HG02981 (cell line): ENCODE data around the gene EFCAB6.
A peak's percentile ranks its signal among the peaks of the same experiment; 100 is the strongest.

Experiments used
- ATAC-seq: cut with Tn5 transposase; IDR thresholded peaks from one replicate; pipeline ENCODE4 v1.9.1; 2021; ENCODE audit warnings: mild to moderate bottlenecking, moderate library complexity; ENCODE audit not compliant: unreplicated experiment

Gene EFCAB6

GRCh38 chr22:43812149-43812842, at the start of gene EFCAB6:
EFCAB6 (minus strand) TSS chr22:43812305; CDS start chr22:43782318, 29,987 bp downstream.
- peak; percentile 89 for ATAC-seq

- ATAC-seq = no peak
These were observed 49.4 kb upstream of the EFCAB6 start for GRCh38 chr22:43861529-43861928.

- ATAC-seq = no peak
These were observed 48.7 kb upstream of the EFCAB6 start for GRCh38 chr22:43860831-43861230.

GRCh38 chr22:43860126-43860525, 48.0 kb upstream of the EFCAB6 start:
- ATAC-seq = no peak

- ATAC-seq = no peak
These were observed 47.5 kb upstream of the EFCAB6 start for GRCh38 chr22:43859621-43860020.

GRCh38 chr22:43859176-43859575, 47.1 kb upstream of the EFCAB6 start:
- ATAC-seq = no peak

GRCh38 chr22:43858156-43858895, 46.2 kb upstream of the EFCAB6 start:
- no peak for ATAC-seq

GRCh38 chr22:43857367-43857766, 45.3 kb upstream of the EFCAB6 start:
- ATAC-seq = no peak

- ATAC-seq = no peak
These were observed 43.3 kb upstream of the EFCAB6 start for GRCh38 chr22:43855431-43855830.

- ATAC-seq = no peak
These were observed 42.7 kb upstream of the EFCAB6 start for GRCh38 chr22:43854786-43855271.

- no peak for ATAC-seq
These were observed 42.1 kb upstream of the EFCAB6 start for GRCh38 chr22:43854121-43854785.

- ATAC-seq = no peak
These were observed 41.3 kb upstream of the EFCAB6 start for GRCh38 chr22:43853328-43853931.

GRCh38 chr22:43852573-43853327, 40.6 kb upstream of the EFCAB6 start:
- no peak for ATAC-seq

GRCh38 chr22:43851979-43852307, 39.8 kb upstream of the EFCAB6 start:
- no peak for ATAC-seq

- ATAC-seq = no peak
These were observed 39.2 kb upstream of the EFCAB6 start for GRCh38 chr22:43851058-43851978.

GRCh38 chr22:43850529-43850928, 38.4 kb upstream of the EFCAB6 start:
- ATAC-seq = no peak

GRCh38 chr22:43849731-43850130, 37.6 kb upstream of the EFCAB6 start:
- ATAC-seq = no peak

- no peak for ATAC-seq
These were observed 36.5 kb upstream of the EFCAB6 start for GRCh38 chr22:43848366-43849171.
